ENCODE data around the gene CEP135.
"Not testable (repeated sequence)": the region's sequence is repeated elsewhere in the genome, so short reads cannot be mapped to it uniquely, and the experiment has no call there.

Gene CEP135

GRCh38 chr4:55948726-55949481 lies at the start of gene CEP135:
CEP135 (plus strand) TSS chr4:55948945; CDS start chr4:55952131, 3,186 bp downstream.
- peak; percentile 93 to 96 for DNase-seq

- DNase-seq: no peak
Observed at GRCh38 chr4:55902677-55903076, 46.1 kb upstream of the CEP135 start.

GRCh38 chr4:55903577-55903976 lies 45.2 kb upstream of the CEP135 start:
- DNase-seq: no peak

- no peak for DNase-seq
Observed at GRCh38 chr4:55904576-55904975, 44.2 kb upstream of the CEP135 start.

GRCh38 chr4:55906323-55906722 lies 42.4 kb upstream of the CEP135 start:
- no peak for DNase-seq

GRCh38 chr4:55906989-55907388 lies 41.8 kb upstream of the CEP135 start:
- no peak for DNase-seq

GRCh38 chr4:55907469-55907868 lies 41.3 kb upstream of the CEP135 start:
- no peak for DNase-seq

GRCh38 chr4:55910140-55910539 lies 38.6 kb upstream of the CEP135 start:
- no peak for DNase-seq

GRCh38 chr4:55912249-55912648 lies 36.5 kb upstream of the CEP135 start:
- DNase-seq: no peak

- DNase-seq: no peak
Observed at GRCh38 chr4:55920571-55920970, 28.2 kb upstream of the CEP135 start.

GRCh38 chr4:55921093-55921492 lies 27.7 kb upstream of the CEP135 start:
- no peak for DNase-seq

GRCh38 chr4:55925241-55925640 lies 23.5 kb upstream of the CEP135 start:
- no peak for DNase-seq

- DNase-seq: no peak
Observed at GRCh38 chr4:55926610-55927009, 22.1 kb upstream of the CEP135 start.

GRCh38 chr4:55927803-55928437 lies 20.8 kb upstream of the CEP135 start:
- DNase-seq: no peak

- DNase-seq: no peak
Observed at GRCh38 chr4:55928846-55929245, 19.9 kb upstream of the CEP135 start.

GRCh38 chr4:55931043-55931442 lies 17.7 kb upstream of the CEP135 start:
- no peak for DNase-seq

GRCh38 chr4:55931833-55932232 lies 16.9 kb upstream of the CEP135 start:
- no peak for DNase-seq

- no peak for DNase-seq
Observed at GRCh38 chr4:55932511-55932910, 16.2 kb upstream of the CEP135 start.

GRCh38 chr4:55933611-55934010 lies 15.1 kb upstream of the CEP135 start:
- DNase-seq: no peak

- DNase-seq: not testable (repeated sequence)
Observed at GRCh38 chr4:55935907-55936306, 12.8 kb upstream of the CEP135 start.

- no peak for DNase-seq
Observed at GRCh38 chr4:55938481-55938880, 10.3 kb upstream of the CEP135 start.

GRCh38 chr4:55939421-55939820 lies 9.3 kb upstream of the CEP135 start:
- DNase-seq: no peak

- DNase-seq: no peak
Observed at GRCh38 chr4:55941881-55942396, 6.8 kb upstream of the CEP135 start.

GRCh38 chr4:55947254-55947882 lies 1.4 kb upstream of the CEP135 start:
- peak in 1 of 2 experiments; percentile 31 for DNase-seq
